ENCODE results near the gene JMJD4. TPM values are rescaled to one million over a fixed set of nuclear protein-coding genes. Genes with fewer than 3 reads are reported as not detected.

The JMJD4 gene, protein sequence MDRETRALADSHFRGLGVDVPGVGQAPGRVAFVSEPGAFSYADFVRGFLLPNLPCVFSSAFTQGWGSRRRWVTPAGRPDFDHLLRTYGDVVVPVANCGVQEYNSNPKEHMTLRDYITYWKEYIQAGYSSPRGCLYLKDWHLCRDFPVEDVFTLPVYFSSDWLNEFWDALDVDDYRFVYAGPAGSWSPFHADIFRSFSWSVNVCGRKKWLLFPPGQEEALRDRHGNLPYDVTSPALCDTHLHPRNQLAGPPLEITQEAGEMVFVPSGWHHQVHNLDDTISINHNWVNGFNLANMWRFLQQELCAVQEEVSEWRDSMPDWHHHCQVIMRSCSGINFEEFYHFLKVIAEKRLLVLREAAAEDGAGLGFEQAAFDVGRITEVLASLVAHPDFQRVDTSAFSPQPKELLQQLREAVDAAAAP
- total RNA-seq: 30.5 and 32.1 TPM in 2 replicates

DNA sequence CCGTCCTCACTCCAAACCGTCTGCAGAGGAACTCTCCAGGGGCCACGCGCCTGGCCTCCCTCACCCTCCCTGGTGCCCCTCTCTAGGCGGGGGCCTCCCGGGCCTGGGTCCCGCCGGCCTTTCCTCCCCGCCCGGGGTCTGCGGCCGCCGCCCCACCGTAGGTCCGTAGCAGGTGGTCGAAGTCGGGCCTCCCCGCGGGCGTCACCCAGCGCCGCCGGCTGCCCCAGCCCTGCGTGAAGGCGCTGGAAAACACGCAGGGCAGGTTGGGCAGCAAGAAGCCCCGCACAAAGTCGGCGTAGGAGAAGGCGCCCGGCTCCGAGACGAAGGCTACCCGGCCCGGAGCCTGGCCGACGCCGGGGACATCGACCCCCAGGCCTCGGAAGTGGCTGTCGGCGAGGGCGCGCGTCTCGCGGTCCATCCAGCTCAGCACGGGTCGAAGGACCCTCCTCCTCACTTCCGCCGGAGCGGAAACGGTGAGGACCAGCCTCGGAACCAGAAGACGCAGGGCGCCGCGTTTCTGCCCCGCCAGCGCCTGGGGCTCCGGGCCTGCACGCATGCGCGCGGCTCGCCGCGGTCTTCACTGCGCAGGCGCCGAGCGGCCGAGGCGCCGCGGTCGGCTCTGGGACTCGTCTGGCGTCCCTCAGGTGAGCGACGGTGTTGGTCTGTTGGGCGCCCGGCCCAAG, at the start of gene JMJD4, which contains the start of gene SNAP47:
Gene JMJD4 (minus strand): TSS at position 447 of the 683 bp plus-strand sequence. CDS start 29 bp downstream, at position 418.
Gene SNAP47 (plus strand): TSS at position 580 of the 683 bp plus-strand sequence. CDS start 12,302 bp downstream, outside the sequence.

Other genes with a start within 250 kb of the JMJD4 start
- gene ZNF678, start 171.7 kb downstream of the JMJD4 start, total RNA-seq: 5.6 and 7.9 TPM in 2 replicates
- 37.8 and 45.1 TPM in 2 replicates for gene SNAP47, start 133 bp upstream of the JMJD4 start, total RNA-seq
- gene PRSS38, start 80.4 kb upstream of the JMJD4 start, total RNA-seq: not detected in 2 replicates
- gene WNT9A, start 212.6 kb upstream of the JMJD4 start, total RNA-seq: 0.28 and 0.38 TPM in 2 replicates